AG04449 (cell line): ENCODE results near the gene CDX1.
A peak's percentile ranks its signal among the peaks of the same experiment; 100 is the strongest.

ENCODE experiments used
- CTCF ChIA-PET: fragments of 350-600 bp; formaldehyde crosslinking; extraction: SDS; loops from one replicate; lab custom pipeline; 2021; ENCODE audit warnings: antibody characterized with exemption; lab: Yijun Ruan, JAX
- POLR2A ChIA-PET: fragments of 400-600, 350-600 bp; formaldehyde crosslinking; extraction: SDS; loops from one replicate; lab custom pipeline; 2020; ENCODE audit warnings: antibody characterized with exemption, inconsistent platforms; lab: Yijun Ruan, JAX
- DNase-seq: peaks from one replicate; pipeline ENCODE4 v3.0.0-alpha.2; 2010; ENCODE audit warnings: low read depth, low spot score
- H3K4me3 ChIP-seq: 2 replicates; pipeline ENCODE4 v1.5.1; 2011; ENCODE audit warnings: low read depth, mild to moderate bottlenecking, control low read depth, low read length
- TF ChIP-seq, protein P1 (sequence below): IDR thresholded peaks from one replicate; pipeline ENCODE4 v1.5.1; 2011; ENCODE audit warnings: mild to moderate bottlenecking, moderate library complexity, low read length, control low read depth, inconsistent platforms; ENCODE audit not compliant: insufficient read depth; ENCODE audit errors: missing control alignments

Gene CDX1

GRCh38 chr5:150172556-150172955 is 6.0 kb downstream of the CDX1 start:
- H3K4me3 ChIP-seq = no peak overlapping the region
- no peak for DNase-seq
- TF ChIP-seq, protein P1, sequence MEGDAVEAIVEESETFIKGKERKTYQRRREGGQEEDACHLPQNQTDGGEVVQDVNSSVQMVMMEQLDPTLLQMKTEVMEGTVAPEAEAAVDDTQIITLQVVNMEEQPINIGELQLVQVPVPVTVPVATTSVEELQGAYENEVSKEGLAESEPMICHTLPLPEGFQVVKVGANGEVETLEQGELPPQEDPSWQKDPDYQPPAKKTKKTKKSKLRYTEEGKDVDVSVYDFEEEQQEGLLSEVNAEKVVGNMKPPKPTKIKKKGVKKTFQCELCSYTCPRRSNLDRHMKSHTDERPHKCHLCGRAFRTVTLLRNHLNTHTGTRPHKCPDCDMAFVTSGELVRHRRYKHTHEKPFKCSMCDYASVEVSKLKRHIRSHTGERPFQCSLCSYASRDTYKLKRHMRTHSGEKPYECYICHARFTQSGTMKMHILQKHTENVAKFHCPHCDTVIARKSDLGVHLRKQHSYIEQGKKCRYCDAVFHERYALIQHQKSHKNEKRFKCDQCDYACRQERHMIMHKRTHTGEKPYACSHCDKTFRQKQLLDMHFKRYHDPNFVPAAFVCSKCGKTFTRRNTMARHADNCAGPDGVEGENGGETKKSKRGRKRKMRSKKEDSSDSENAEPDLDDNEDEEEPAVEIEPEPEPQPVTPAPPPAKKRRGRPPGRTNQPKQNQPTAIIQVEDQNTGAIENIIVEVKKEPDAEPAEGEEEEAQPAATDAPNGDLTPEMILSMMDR = no peak
- POLR2A ChIA-PET = no interaction called here
- CTCF ChIA-PET = interaction anchor here (1.1 to 13.3 kb wide), 6 partner anchors 12 to 74 kb away, joined by 3 to 176 read pairs (median 3); no protein-coding TSS in a partner anchor

GRCh38 chr5:150173161-150173560 is 6.6 kb downstream of the CDX1 start:
- POLR2A ChIA-PET = no interaction called here

GRCh38 chr5:150174285-150174684 is 7.7 kb downstream of the CDX1 start:
- POLR2A ChIA-PET = no interaction called here

More at GRCh38 chr5:150173161-150173560, 6.6 kb downstream of the CDX1 start:
- DNase-seq = no peak
- TF ChIP-seq, protein P1 = no peak
- H3K4me3 ChIP-seq = no peak overlapping the region
- CTCF ChIA-PET = interaction anchor here (1.1 to 13.3 kb wide), 5 partner anchors 12 to 74 kb away, joined by 3 to 176 read pairs (median 3); no protein-coding TSS in a partner anchor

DNA sequence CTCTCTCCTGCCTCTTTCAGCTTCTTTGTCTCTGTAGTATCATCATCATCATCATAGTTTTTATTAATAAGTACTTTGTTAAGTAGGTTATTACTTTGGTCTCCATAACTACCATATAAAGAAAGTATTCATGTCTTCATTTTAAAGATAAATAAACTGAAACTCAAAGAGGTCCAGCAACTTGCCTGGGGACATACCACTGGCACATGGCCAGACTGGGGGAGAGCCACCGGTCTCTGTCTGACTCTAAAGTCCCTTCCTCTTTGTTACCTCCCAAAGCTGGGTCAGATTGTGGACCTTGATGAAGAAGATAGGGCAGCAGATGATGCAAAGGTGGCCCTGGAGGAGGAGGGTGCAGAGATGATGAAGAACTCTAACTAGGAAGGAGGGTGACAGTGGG is 8.5 kb downstream of the CDX1 start:
- POLR2A ChIA-PET = interaction anchor here (0.5 kb wide), 1 partner anchor 157 kb away, joined by 3 read pairs; no protein-coding TSS in a partner anchor
- CTCF ChIA-PET = interaction anchor here (0.7 to 13.3 kb wide), 19 partner anchors 9 to 341 kb away, joined by 3 to 176 read pairs (median 7); partner anchors contain the start of genes CDX1 and SLC6A7
- no peak overlapping the region for H3K4me3 ChIP-seq
- DNase-seq = no peak
- TF ChIP-seq, protein P1 = no peak

More at GRCh38 chr5:150174285-150174684, 7.7 kb downstream of the CDX1 start:
- no peak overlapping the region for H3K4me3 ChIP-seq
- CTCF ChIA-PET = interaction anchor here (0.6 to 13.3 kb wide), 14 partner anchors 10 to 47 kb away, joined by 3 to 176 read pairs (median 6); partner anchors contain the start of gene SLC6A7
- TF ChIP-seq, protein P1 = no peak
- DNase-seq = no peak

- TF ChIP-seq, protein P1 = peak; percentile 72
- DNase-seq = no peak
- H3K4me3 ChIP-seq = no peak overlapping the region
- CTCF ChIA-PET = interaction anchor here (0.8 to 13.3 kb wide), 22 partner anchors 8 to 341 kb away, joined by 3 to 176 read pairs (median 6); partner anchors contain the start of genes CDX1 and SLC6A7
- POLR2A ChIA-PET = interaction anchor here (0.5 kb wide), 1 partner anchor 157 kb away, joined by 3 read pairs; no protein-coding TSS in a partner anchor
Measured at GRCh38 chr5:150175536-150175935, 9.0 kb downstream of the CDX1 start.

DNA sequence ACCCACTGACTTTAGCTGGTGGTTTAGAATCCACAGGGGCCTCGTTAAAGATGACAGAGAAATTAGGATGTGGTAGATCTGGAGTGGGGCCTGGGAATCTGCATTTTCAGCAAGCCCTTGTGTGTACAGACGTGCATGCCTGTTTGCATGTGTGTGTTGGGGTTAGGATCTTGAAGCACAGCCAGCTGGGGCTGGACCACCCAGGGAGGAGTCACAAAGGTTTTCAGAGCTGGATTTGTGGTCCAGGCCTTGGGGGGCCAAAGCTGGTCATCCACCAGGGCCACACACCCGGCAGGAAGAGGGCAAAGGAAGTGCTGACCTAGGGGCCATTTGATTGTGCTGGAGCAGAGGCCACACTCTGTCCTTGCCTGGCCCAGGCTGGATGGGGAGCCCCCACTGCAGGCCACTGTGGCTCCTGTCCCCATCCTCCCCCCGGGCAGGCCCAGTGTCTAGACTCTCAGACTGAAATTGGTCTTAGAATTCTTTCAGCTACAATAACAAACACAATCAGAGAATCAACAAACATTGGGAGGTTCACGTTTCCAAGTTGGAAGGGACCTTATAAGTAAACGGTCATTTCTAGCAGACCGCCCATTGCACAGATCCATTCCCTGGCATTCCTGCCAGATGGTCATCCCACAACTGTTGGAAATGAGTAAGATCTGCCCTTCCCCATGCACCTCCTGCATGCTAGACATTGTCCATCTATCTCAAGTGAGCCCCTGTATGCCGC is 10.3 kb downstream of the CDX1 start:
- CTCF ChIA-PET = interaction anchor here (1.3 to 13.3 kb wide), 10 partner anchors 10 to 343 kb away, joined by 3 to 176 read pairs (median 14); partner anchors contain the start of genes CDX1 and SLC6A7
- POLR2A ChIA-PET = no interaction called here
- TF ChIP-seq, protein P1 = no peak

More for the DNA sequence above, 10.3 kb downstream of the CDX1 start:
- no peak overlapping the region for H3K4me3 ChIP-seq
- DNase-seq = no peak
